Hepatic stellate cell (primary cell): ENCODE results near the gene NPAS4.
"Not testable (repeated sequence)": the region's sequence is repeated elsewhere in the genome, so short reads cannot be mapped to it uniquely, and the experiment has no call there.

Experiments used
- DNase-seq: peaks from one replicate; pipeline ENCODE4 v3.0.0; 2011; ENCODE audit warnings: low spot score

The NPAS4 gene

DNA sequence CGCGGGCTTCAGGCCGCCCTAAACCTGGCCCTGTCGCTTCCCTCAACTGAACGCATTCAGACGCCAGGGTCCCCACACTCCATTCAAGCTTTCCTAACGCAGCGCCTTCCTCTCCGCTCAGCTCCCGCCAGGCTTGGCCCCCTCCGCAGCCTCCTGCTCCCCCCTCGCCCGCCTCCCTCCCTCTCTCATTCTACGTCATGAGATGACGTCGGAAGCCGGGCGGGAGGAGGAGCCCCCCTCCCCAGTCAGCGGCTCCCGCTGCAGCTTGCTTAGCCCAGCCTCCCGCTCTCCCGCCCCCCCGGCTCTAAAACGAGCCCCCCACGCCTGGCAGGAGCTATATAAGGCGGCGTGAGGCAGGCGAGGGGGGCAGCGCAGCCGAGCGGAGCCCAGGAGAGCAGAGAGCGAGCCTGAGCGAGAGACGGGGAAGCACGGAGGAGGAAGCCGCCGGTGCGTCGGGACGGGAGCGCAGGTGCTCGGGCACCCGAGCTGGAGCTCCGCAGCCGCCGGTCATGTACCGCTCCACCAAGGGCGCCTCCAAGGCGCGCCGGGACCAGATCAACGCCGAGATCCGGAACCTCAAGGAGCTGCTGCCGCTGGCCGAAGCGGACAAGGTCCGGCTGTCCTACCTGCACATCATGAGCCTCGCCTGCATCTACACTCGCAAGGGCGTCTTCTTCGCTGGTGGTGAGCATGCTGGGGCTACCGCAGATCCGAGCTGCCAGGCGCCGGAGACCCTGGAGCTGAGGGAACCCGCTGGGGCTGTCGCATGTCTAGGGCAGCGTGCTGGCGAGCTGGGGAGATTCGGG lies at the start of gene NPAS4:
NPAS4 (plus strand) TSS at position 365 of the 806 bp plus-strand sequence; CDS start at position 510, 145 bp downstream.
- no peak for DNase-seq

DNA sequence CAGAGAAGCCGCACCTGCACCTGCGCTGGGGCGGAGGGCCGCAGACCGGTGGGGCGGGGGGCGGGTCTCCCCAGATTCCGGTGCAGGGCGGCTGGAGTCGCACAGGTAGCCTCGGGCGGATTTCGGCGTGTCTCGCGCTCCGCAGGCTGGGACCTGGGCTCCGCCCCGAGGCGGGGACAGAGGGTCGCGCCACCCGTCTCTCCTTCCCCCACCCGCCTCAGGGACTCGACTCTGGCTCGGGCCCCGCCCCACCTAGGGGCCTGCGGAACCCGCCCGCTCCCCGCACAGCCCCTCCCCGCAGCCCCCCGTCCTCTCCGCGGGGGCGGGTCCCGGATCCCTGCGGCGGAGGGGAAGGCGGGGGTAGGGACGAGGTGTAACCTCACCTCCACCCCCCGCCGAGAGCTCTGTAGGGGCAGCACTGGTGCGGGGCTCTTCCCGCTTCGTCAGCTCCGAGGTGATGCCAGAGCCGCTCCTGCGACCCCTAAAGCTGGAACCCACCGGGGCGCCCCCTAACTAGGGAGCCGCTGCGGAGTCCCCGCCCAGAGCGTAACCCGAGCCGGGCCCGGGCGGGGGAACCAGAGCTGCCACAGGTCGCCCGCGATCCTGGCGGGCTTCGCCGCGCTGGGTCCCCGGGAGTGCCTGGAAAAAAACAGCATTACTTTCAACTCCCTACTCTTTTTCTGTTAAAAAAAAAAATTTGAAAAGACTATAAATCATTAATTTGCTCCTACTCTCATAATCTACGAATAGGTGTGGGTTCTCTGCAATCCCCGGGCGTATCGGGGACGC lies 49.0 kb upstream of the NPAS4 start, which contains the start of gene SLC29A2:
SLC29A2 (minus strand) TSS at position 134 of the 789 bp plus-strand sequence. CDS start 169 bp downstream, outside the sequence.
- DNase-seq: no peak

DNA sequence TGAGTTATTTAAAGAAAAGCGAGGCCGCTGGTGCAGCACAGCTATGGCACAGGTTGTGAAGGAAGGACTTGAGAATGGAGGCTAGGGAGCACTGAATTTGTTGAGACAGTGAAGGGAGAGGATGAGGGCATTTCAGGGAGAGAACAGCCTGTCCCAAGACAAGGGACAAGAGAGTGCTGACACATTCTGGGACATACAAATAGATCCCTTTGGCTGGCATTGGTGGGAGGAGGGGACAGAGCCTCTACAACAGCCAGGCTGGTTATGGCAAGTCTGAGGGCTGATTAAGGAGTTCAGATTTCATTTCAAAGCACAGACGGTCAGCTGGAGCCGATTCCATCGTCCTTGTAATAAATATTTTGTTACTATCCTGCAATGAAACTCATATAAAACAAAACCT lies 47.6 kb upstream of the NPAS4 start:
- DNase-seq: no peak

DNA sequence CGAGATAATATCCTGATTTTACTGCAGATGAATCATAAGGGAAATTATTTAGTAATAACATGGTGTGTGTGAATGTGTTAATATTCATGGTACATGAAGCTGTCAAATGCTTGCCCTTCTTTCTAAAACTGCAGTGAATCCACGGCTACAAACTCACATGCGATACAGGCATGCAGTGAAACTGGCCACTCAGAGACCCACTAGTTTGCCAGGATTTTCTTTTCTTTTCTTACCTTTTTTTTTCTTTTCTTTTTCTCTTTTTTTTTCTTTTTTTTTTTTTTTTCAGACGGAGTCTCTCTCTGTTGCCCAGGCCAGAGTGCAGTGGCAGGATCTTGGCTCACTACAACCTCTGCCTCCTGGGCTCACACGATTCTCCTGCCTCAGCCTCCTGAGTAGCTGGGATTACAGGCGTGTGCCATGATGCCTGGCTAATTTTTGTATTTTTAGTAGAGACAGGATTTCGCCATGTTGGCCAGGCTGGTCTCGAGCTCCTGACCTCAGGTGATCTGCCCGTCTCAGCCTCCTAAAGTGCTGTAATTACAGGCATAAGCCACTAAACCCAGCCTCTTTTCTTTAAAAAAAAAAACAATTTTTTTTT lies 47.0 kb upstream of the NPAS4 start:
- not testable (repeated sequence) for DNase-seq

DNA sequence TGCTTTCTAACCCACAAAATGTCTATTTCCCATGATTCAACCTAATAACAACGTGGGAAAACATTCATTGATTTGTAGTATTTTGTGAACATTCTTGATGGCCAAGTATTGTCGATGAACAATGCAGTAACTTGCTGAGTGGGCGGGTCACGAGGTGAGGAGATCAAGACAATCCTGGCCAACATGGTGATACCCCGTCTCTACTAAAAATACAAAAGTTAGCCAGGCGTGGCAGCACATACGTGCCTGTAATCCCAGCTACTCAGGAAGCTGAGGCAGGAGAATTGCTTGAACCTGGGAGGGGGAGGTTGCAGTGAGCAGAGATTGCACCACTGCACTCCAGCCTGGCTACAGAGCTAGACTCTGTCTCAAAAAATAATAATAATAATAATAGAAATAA lies 40.6 kb upstream of the NPAS4 start:
- not testable (repeated sequence) for DNase-seq

DNA sequence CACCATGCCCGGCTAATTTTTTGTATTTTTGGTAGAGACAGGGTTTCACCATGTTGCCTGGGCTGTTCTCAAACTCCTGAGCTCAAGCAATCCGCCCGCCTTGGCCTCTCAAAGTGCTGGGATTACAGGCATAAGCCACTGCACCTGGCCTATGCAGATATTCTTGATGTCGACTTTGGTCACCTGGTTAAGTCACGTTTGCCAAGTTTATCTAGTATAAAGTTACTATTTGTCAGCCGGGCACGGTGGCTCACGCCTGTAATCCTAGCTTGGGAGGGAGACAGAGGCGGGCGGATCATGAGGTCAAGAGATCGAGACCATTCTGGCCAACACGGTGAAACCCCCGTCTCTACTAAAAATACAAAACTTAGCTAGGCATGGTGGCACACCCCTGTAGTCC lies 36.5 kb upstream of the NPAS4 start:
- DNase-seq: not testable (repeated sequence)

DNA sequence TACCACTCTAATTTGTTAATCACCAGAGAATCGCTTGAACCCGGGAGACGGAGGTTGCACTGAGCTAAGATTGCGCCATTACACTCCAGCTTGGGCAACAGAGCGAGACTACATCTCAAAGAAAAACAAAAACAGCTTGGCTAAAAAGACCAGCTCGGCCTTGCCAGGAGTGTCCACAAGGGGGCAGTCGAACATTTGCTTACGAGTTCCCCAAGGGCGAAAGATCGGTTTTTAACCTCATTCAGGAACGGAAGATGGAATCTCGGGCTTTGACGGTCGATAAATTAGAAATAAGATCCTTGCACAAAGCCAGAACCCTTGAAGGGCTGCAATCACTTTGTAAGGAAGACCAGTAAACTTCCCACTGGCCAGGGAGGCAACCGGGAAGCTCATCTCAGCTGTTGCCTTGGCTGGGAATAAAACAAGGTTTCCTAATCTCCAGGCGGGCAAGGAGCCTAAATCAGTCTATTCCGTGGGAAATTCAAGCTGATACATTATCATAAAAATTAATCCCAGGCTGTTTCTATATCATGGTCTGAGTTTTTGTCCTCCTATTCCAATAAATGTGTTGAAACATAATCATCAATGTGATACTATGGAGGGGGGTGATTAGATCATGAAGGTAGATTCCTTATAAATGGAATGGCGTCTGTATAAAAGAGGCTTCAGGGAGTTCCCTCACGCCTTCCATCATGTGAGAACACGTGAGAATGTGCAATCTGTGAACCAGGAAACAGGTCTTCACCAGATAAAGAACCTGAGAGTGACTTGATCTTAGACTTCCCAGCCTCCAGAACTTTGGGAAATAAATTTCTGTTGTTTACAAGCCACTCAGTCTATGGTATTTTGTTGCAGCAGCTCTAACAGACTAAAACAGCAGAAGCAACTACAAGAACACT lies 34.4 kb upstream of the NPAS4 start:
- DNase-seq: peak; percentile 64

DNA sequence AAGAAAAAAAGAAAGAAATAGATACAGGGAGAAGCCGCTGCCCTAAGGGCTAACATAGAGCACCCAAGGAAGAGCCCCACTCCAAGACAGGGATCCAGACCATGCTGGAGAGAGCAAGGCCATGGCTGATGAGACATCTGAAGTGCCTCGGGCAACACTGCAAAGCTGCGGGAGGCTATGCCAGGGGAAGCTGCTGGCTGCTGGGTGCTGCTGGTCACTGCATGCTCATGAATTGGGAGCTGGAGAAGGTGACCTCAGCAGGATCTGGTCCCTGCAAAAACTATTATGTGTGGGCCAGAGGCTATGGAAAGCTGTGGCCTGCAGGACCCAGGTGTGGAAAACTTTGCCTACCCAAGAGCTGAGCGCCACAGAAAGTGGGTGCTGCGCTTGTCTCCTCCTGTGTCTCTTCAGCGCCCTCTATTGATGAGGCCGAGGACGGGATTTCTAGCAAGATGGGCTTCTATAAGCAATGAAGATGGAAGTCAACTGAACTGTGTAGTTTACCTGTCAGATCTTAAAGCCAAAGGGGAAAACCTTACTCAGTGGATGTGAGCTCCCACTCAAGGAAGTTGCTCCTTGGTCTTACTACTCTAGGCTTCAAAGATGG lies 32.0 kb upstream of the NPAS4 start:
- DNase-seq: peak; percentile 50

DNA sequence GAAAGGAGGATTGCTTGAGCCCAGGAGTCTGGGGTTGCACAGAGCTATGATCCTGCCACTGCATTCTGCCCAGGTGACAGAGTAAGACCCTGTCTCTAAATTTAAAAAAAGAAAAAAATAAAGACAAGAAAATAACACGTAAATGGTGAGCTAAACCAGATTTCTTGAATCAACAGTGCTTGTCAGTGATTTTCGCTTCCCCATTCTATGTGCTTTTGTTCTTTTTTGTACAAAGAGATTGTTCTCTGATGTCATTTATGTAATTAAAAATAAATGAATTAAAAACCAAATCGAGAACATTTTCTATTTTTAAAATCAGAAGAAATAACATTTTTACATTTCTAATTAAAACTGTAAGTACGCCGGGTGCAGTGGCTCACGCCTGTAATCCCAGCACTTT lies 29.5 kb upstream of the NPAS4 start:
- DNase-seq: no peak

DNA sequence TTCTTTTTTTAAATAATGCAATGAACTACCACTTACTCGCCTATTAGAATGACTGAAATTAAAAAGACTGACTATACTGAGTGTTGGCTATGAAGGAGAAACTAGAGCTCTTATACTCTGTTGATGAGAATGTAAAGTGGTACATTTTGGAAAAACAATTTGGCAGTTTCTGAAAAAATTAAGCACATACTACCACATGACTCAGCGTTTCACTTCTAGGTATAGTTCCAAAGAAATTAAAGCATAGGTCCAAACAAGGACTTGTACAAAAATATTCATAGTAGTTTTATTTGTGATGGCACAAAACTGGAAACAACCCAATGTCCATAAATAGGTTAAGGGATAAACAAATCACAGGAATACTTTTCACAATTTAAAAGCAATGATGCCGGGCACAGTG lies 26.9 kb upstream of the NPAS4 start:
- no peak for DNase-seq

DNA sequence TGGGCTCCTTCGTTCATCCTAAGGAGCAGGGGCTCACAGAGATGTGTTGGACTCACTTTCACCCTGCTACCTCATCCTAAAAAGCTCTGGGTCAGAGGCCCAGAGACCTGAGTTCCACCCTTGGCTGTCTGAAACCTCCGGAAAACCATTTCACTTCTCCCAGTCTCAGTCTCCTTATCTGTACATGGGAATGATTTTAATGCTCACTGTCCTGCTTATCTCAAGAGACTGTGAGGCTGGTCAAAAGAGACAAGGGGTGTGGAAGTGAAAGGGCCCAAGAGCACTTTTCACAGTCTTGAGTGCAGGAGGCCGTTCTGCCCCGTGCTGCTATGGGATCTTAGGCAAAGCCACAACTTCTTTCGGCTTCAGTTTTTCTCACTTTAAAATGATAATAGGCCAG lies 13.2 kb upstream of the NPAS4 start:
- DNase-seq: no peak

DNA sequence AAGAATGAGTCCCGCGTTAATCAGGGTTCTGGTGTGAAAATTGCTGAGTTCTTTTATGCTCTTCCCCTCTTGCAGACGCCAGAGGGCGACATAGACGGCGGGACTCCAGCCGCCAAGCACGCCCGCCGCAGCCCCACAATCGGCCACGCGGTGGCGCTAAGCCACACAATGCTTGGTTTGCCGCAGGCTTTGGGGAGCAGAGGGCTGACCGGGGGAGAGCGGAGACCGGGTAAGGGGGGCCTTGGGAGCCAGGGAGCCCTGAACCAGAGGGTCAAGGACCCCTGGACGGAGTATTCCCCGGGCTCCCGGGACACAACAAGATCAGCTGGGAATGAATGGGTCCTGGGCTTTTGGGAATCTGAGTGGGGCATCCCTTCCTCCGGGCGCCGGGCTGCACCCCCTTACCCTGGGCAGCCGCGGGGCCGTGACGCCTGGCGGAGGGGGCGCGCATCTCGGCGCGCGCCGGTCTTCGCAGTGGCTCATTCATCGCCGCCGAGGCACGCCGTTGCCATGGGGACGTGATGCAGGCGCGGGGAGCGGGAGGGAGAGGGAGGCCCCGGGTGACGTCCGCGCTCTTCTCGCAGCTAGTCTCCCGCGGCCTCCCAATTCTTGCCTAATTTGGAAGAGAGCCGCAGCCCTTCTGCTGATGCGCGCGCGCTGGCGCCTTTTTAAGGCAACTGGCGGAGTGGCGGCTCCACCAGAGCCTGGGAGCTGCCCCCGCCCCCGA lies 12.2 kb upstream of the NPAS4 start:
- DNase-seq: peak; percentile 97

DNA sequence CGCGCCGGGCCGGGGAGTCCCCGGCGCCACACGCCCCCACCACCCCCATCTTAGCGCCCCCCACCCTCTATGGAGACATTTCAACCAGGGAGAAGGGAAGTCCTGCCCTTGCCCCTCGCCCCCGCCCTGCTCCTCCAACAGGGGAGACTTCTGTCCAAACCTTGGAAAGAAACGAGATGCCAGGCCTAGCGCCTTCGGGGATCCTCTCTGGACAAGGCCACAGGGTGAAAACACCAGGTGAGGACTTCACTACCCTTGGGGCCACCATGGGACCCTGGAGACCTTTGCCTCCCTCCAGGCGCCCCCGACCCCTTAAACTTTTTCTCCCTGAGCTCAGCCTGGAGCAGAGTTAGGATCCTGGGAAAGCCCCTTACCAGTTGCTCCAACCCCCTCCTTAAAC lies 11.6 kb upstream of the NPAS4 start:
- no peak for DNase-seq

DNA sequence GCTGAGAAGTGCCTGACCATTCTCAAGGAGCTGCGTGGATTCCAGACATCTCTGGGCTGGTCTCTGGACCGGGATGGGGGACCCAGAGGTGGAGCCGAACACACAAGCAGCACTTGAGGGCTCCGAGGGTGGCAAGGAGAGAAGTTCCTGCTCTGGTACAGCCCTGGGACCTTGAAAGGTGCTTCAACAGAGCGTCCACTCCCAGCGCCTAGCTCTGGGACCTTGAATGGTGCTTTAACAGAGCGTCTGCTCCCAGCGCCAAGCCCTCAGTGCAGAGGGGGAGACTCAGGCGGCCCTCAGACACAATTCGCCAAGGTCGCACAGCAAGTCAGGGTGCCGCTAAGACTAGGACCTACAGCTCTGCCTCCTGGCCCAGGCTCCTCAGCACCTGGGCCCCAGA lies 10.6 kb upstream of the NPAS4 start:
- no peak for DNase-seq

DNA sequence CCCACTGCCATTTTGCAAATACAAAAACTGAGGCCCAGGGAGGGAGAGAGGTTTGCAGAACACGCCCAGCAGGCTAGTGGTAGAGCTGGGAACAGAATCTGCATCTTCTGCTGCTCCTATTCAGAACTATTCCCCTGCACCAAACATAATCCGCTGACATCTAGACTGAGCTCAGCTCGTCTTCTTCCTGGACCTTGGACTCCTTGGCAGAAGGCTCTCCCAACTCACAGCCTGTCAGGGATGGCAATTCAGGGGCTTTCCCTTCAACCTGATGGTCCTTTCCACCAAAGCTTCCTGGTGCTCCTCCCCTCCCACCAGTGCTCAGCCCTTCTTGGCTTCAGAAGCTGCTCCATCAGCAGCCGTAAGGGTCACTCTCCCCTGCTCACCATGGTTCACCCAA lies 9.5 kb upstream of the NPAS4 start:
- DNase-seq: no peak

DNA sequence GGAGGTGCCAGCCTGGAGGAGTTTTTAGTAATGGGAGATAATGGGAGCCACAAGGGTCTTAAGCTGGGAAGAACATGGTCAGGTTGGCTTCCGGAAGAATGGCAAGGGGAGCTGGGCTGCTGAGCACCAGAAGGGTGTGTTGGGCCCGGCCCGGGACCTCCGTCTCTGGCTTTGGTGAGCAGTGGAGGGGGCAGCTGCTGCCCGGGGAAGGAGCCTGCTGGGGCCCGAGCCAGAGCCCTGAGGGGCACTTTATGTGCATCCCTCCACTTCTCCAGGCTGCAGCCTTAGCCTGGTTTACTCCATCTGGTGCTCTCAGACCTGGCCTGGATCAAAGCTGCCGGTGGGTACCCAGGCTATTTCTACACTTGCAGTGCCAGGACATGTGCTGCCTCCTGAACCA lies 8.7 kb upstream of the NPAS4 start:
- DNase-seq: no peak

DNA sequence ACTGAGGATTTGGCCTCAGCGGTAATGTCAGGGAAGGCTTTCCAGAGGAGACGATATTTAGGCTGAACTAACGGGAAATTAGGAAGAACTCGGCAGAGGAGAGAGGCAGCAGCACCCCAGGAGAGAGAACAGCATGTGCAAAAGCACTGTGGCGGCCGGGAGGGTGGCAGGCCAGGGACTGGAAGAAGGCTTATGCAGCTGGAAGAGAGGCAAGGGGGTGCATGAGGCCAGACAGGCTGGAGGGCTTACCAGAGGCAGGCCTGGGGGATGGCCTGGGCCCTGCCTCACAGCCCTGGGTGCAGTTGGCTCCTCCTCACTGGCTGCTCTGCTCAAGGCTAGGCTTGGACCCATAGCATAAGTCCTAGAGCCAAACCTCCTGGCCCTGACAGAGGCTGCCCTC lies 7.7 kb upstream of the NPAS4 start:
- DNase-seq: no peak

DNA sequence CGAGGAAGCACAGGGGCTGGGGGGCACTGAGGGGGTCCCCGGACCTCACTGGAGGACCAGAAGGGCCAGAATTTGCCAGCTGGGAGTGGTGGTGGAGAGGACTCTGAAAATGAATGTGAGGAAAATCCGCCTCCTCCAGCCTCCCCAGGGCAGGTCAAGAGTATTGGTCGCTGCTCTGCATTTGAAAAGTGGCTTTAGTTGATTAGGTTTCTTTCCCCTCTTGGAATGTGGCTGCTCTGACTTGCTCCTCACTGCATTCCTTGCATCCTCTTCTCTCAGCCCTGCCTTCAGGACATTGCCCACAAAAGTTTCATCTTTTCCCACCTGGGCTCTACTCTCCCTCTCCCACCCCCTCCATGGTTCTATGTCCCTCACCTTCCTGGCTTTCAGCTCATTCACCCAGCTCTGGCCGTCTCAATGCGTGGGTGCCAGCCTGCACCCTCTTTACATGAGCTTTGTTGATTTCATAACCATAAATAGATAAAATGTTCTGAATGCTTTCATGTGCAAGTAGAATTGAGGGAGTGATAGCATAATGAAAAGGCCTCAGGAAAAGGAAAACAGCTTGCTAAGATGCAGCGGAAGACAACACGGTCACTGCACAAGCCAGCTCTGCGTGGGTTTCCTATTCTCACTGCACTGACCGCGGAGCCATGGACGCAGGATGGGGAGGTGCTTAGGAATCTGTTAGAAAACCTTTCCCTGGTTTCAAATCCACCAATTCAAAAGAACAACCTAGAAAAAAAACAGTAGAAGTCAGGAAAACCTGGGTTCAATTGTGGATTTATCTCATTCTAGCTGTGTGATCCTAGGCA lies 6.5 kb upstream of the NPAS4 start:
- DNase-seq: no peak

DNA sequence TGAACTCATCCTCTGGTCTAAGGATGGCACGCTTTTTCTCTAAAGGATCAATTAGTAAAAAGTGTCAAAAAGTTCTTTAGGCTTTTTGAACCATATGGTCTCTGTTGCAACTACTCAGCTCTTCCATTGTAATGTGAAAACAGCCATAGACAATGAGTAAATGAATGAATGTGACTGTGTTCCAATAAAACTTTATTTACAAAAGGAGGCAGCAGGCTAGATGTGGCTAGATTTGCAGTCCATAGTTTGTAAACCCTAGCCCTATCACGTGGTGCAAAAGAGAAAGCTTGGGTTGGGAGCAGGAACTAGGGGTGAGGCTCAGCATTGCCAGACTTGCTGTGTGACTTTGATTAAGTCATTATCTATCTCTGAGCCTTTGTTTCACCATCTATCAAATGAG lies 5.4 kb upstream of the NPAS4 start:
- DNase-seq: no peak

DNA sequence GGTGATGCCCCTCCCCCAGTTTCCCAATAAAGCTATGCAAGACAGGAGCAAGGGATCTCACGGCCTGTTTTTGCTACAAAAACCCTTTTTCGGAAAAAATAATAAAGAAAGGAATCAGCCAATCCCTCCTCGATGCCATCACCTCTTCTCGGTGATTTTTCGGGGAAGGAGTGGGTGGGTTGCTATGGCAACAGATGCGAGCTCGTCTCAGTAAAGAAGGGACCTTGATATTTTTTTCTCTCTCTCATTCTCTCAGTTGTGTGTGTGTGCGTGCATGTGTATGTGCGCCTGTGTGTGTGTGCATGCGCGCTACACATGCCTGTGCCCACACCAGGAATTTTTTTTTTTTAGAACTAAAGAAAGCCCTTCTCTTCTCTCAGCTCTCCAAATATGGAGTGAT lies 3.8 kb upstream of the NPAS4 start:
- DNase-seq: no peak
